HepG2 (cell line): ENCODE measurements around the gene FCGBP. TPM values are rescaled to one million over a fixed set of nuclear protein-coding genes. Genes with fewer than 3 reads are reported as not detected.
A peak's percentile ranks its signal among the peaks of the same experiment; 100 is the strongest.
"Not testable (repeated sequence)": the region's sequence is repeated elsewhere in the genome, so short reads cannot be mapped to it uniquely, and the experiment has no call there.

Experiments
- DRAP1 ChIP-seq: IDR thresholded peaks from 2 replicates; pipeline ENCODE4 v1.6.1; 2016; ENCODE audit warnings: missing genetic modification reagents, missing compliant biosample characterization
- HDAC2 ChIP-seq: sonication (generic); formaldehyde crosslinking; IDR thresholded peaks from 2 replicates; pipeline ENCODE4 v1.4.0; 2020; ENCODE audit warnings: missing genetic modification reagents
- HMG20B ChIP-seq: conservative IDR thresholded peaks from 2 replicates; pipeline ENCODE4 v1.6.1; 2016; ENCODE audit warnings: missing genetic modification reagents, missing compliant biosample characterization
- HOXA3 ChIP-seq: sonication (generic); formaldehyde crosslinking; IDR thresholded peaks from 2 replicates; pipeline ENCODE4 v1.5.0; 2020; ENCODE audit warnings: missing genetic modification reagents
- MIER3 ChIP-seq: IDR thresholded peaks from 2 replicates; pipeline ENCODE4 v1.6.1; 2016; ENCODE audit warnings: missing compliant biosample characterization, borderline replicate concordance
- MIXL1 ChIP-seq: IDR thresholded peaks from 2 replicates; pipeline ENCODE4 v1.6.1; 2016
- PATZ1 ChIP-seq: sonication (generic); formaldehyde crosslinking; IDR thresholded peaks from 2 replicates; pipeline ENCODE4 v1.4.0; 2020; ENCODE audit warnings: missing genetic modification reagents
- PPARG ChIP-seq: conservative IDR thresholded peaks from 2 replicates; pipeline ENCODE4 v1.6.1; 2016; ENCODE audit warnings: missing biosample characterization, missing genetic modification reagents
- PRDM10 ChIP-seq: sonication (generic); formaldehyde crosslinking; IDR thresholded peaks from 2 replicates; pipeline ENCODE4 v1.4.0; 2020; ENCODE audit warnings: low read depth, missing genetic modification reagents
- RXRB ChIP-seq: IDR thresholded peaks from 2 replicates; pipeline ENCODE4 v1.6.1; 2016; ENCODE audit warnings: borderline replicate concordance, missing genetic modification reagents, missing compliant biosample characterization
- TCF7 ChIP-seq: sonication (generic); IDR thresholded peaks from 2 replicates; pipeline ENCODE4 v1.6.1; 2016; ENCODE audit warnings: antibody characterized with exemption, low read depth
- ZGPAT ChIP-seq: IDR thresholded peaks from 2 replicates; pipeline ENCODE4 v1.6.1; 2016; ENCODE audit warnings: mild to moderate bottlenecking
- polyA plus RNA-seq, 8 experiments: library from polyadenylated mRNA; depleted of rRNA in 3 of 8; stranded (reverse) in 7 of 8; unstranded in 1 of 8; fragments of >200 nt; fragmentation: Illumina TruSeq in 4 of 8; extraction: Trizol in 4 of 8; gene quantifications; 2 replicates each; pipeline versions ENCODE4 v1.2.1 to v1.2.3, GENCODE V29; 2011 to 2016; ENCODE audit warnings: low read depth in 4 of 8, missing spikeins in 1 of 8, mixed read lengths in 1 of 8; ENCODE audit not compliant: insufficient read depth in 1 of 8
- total RNA-seq, 5 experiments: library from RNA; depleted of rRNA; stranded (reverse); fragments of >200 nt; fragmentation: Illumina TruSeq; extraction: Trizol; gene quantifications; 2 replicates each; pipeline ENCODE4 v1.2.3, GENCODE V29; 2016; ENCODE audit warnings: low read depth in 1 of 5
- TF ChIP-seq, protein P1 (sequence below): sonication (generic); formaldehyde crosslinking; IDR thresholded peaks from 2 replicates; pipeline ENCODE4 v1.4.0; 2020; ENCODE audit warnings: missing genetic modification reagents
- TF ChIP-seq, protein P2 (sequence below), 2 experiments: sonication (generic) in 1 of 2; formaldehyde crosslinking in 1 of 2; IDR thresholded peaks; 2 replicates each; pipeline versions ENCODE4 v1.4.0 to v1.6.1; 2016 to 2020; ENCODE audit warnings: borderline replicate concordance in 1 of 2, low read depth in 1 of 2, mild to moderate bottlenecking in 1 of 2, missing genetic modification reagents in 1 of 2

FCGBP gene
- total and polyA plus RNA-seq, 2 of the 13 experiments (the other 11 are each of a cell fraction or from before 2014, with no cell fraction given): 1.3 to 7.0 TPM

- TF ChIP-seq PRDM10 (CRISPR knock-in tag): 0 out of 2 replicates have a peak, but pooled peaks have one; percentile 34
- 0 out of 2 replicates have a peak, but pooled peaks have one; percentile 30 for TF ChIP-seq PPARG (CRISPR knock-in tag)
- 0 out of 2 replicates have a peak, but pooled peaks have one; percentile 51 for TF ChIP-seq MIXL1 (CRISPR knock-in tag)
- peak; percentile 56 for TF ChIP-seq HDAC2
- peak; percentile 42; the same call in 1 of the 2 replicates for TF ChIP-seq TCF7
- TF ChIP-seq, protein P1, sequence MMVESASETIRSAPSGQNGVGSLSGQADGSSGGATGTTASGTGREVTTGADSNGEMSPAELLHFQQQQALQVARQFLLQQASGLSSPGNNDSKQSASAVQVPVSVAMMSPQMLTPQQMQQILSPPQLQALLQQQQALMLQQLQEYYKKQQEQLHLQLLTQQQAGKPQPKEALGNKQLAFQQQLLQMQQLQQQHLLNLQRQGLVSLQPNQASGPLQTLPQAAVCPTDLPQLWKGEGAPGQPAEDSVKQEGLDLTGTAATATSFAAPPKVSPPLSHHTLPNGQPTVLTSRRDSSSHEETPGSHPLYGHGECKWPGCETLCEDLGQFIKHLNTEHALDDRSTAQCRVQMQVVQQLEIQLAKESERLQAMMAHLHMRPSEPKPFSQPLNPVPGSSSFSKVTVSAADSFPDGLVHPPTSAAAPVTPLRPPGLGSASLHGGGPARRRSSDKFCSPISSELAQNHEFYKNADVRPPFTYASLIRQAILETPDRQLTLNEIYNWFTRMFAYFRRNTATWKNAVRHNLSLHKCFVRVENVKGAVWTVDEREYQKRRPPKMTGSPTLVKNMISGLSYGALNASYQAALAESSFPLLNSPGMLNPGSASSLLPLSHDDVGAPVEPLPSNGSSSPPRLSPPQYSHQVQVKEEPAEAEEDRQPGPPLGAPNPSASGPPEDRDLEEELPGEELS (CRISPR knock-in tag): peak; percentile 73
- TF ChIP-seq, protein P2, sequence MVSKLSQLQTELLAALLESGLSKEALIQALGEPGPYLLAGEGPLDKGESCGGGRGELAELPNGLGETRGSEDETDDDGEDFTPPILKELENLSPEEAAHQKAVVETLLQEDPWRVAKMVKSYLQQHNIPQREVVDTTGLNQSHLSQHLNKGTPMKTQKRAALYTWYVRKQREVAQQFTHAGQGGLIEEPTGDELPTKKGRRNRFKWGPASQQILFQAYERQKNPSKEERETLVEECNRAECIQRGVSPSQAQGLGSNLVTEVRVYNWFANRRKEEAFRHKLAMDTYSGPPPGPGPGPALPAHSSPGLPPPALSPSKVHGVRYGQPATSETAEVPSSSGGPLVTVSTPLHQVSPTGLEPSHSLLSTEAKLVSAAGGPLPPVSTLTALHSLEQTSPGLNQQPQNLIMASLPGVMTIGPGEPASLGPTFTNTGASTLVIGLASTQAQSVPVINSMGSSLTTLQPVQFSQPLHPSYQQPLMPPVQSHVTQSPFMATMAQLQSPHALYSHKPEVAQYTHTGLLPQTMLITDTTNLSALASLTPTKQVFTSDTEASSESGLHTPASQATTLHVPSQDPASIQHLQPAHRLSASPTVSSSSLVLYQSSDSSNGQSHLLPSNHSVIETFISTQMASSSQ (IDR thresholded peaks at IDR 0.05; ENCODE audit: low read depth): 0 out of 2 replicates have a peak, but pooled peaks have one; percentile 49
- TF ChIP-seq, protein P2 (CRISPR knock-in tag; IDR thresholded peaks at IDR 0.05; ENCODE audit: borderline replicate concordance): not testable (repeated sequence)
- TF ChIP-seq HMG20B (CRISPR knock-in tag): 0 out of 2 replicates have a peak, but pooled peaks have one; percentile 17
- peak; percentile 30; the same call in 1 of the 2 replicates for TF ChIP-seq MIER3 (CRISPR knock-in tag)
- TF ChIP-seq DRAP1 (CRISPR knock-in tag): peak; percentile 51
- TF ChIP-seq RXRB (CRISPR knock-in tag): peak; percentile 71
- peak; percentile 51; the same call in 1 of the 2 replicates for TF ChIP-seq HOXA3 (CRISPR knock-in tag)
- TF ChIP-seq ZGPAT (CRISPR knock-in tag): 0 out of 2 replicates have a peak, but pooled peaks have one; percentile 29
- TF ChIP-seq PATZ1 (CRISPR knock-in tag): peak; percentile 14; the same call in 1 of the 2 replicates
Measured at GRCh38 chr19:39887456-39887951, 46.9 kb downstream of the FCGBP start (continued).
